OCI-LY1 (cell line): ENCODE results near the gene CCHCR1.

Experiments used
- H2AFZ ChIP-seq: fragments of 200-600 bp; sonication (generic), shearing (Covaris generic); 2 replicates; pipeline ENCODE4 v1.6.0; 2014; ENCODE audit warnings: antibody characterized with exemption, mild to moderate bottlenecking, low read length
- H3F3A ChIP-seq: fragments of 200-600 bp; sonication (generic), shearing (Covaris generic); 2 replicates; pipeline ENCODE4 v1.6.0; 2014; ENCODE audit warnings: mild to moderate bottlenecking, antibody characterized with exemption, low read length, moderate library complexity; ENCODE audit not compliant: insufficient read depth
- H3K27ac ChIP-seq: fragments of 200-600 bp; sonication (generic); 2 replicates; pipeline ENCODE4 v1.5.1; 2014; ENCODE audit warnings: low read length, mixed run types, mild to moderate bottlenecking, low read depth; ENCODE audit not compliant: poor library complexity, severe bottlenecking
- H3K27me3 ChIP-seq: fragments of 200-600 bp; sonication (generic); 2 replicates; pipeline ENCODE4 v1.6.0; 2014; ENCODE audit warnings: antibody characterized with exemption, mild to moderate bottlenecking, low read length, moderate library complexity; ENCODE audit not compliant: insufficient read depth
- H3K36me3 ChIP-seq: fragments of 200-600 bp; sonication (generic); 2 replicates; pipeline ENCODE4 v1.6.1; 2014; ENCODE audit warnings: mild to moderate bottlenecking, antibody characterized with exemption, low read length, moderate library complexity, mixed read lengths; ENCODE audit not compliant: insufficient read depth
- H3K4me1 ChIP-seq: fragments of 200-600 bp; sonication (generic); 2 replicates; pipeline ENCODE4 v1.5.1; 2014; ENCODE audit warnings: mild to moderate bottlenecking, low read length, moderate library complexity; ENCODE audit not compliant: insufficient read depth, severe bottlenecking
- H3K4me2 ChIP-seq: fragments of 200-600 bp; sonication (generic), shearing (Covaris generic); 2 replicates; pipeline ENCODE4 v1.6.1; 2014; ENCODE audit warnings: low read length
- H3K4me3 ChIP-seq: fragments of 200-600 bp; sonication (generic); 2 replicates; pipeline ENCODE4 v1.5.1; 2014; ENCODE audit warnings: low read length, low read depth, mild to moderate bottlenecking, mixed read lengths; ENCODE audit not compliant: poor library complexity, severe bottlenecking
- H3K79me2 ChIP-seq: fragments of 200-600 bp; shearing (Covaris generic); 2 replicates; pipeline ENCODE4 v1.6.1; 2016; ENCODE audit warnings: mixed run types, low read length, mixed read lengths; ENCODE audit not compliant: insufficient read depth
- H3K9ac ChIP-seq: fragments of 200-600 bp; sonication (generic), shearing (Covaris generic); 2 replicates; pipeline ENCODE4 v1.6.1; 2014; ENCODE audit warnings: mild to moderate bottlenecking, low read length, mixed read lengths
- H3K9me2 ChIP-seq: fragments of 200-600 bp; sonication (generic), shearing (Covaris generic); 2 replicates; pipeline ENCODE4 v1.6.1; 2014; ENCODE audit warnings: low read depth, mild to moderate bottlenecking, low read length, mixed read lengths
- H3K9me3 ChIP-seq: fragments of 200-600 bp; shearing (Covaris generic); 2 replicates; pipeline ENCODE4 v1.6.1; 2014; ENCODE audit warnings: low read length, mixed read lengths
- H4K20me1 ChIP-seq: fragments of 200-600 bp; sonication (generic), shearing (Covaris generic); 2 replicates; pipeline ENCODE4 v1.6.0; 2016; ENCODE audit warnings: mild to moderate bottlenecking, low read length; ENCODE audit not compliant: insufficient read depth
- CTCF ChIP-seq: fragments of 200-600 bp; sonication (generic), shearing (Covaris generic); IDR thresholded peaks from 2 replicates; pipeline ENCODE4 v1.5.1; 2017; ENCODE audit warnings: mild to moderate bottlenecking, antibody characterized with exemption, low read length, moderate library complexity, mixed read lengths
- EZH2 ChIP-seq: fragments of 200-600 bp; sonication (generic), shearing (Covaris generic); IDR thresholded peaks from 2 replicates; pipeline ENCODE4 v1.8.0; 2017; ENCODE audit warnings: borderline replicate concordance, mixed run types, mild to moderate bottlenecking, antibody characterized with exemption, low read length, moderate library complexity, mixed read lengths

Gene CCHCR1

GRCh38 chr6:31179042-31179386, 21.4 kb upstream of the CCHCR1 start:
- H3K9me3 ChIP-seq, result no peaks in the 10 kb centered on the region
- H3K4me1 ChIP-seq, result peaks cover 6% of the 10 kb centered on the region
- no peak overlapping the region for H2AFZ ChIP-seq
- H3K36me3 ChIP-seq, result no peaks in the 10 kb centered on the region
- TF ChIP-seq CTCF, result no peak
- TF ChIP-seq EZH2, result no peak
- no peaks in the 10 kb centered on the region for H3F3A ChIP-seq
- no peak overlapping the region for H3K4me2 ChIP-seq
- H3K4me3 ChIP-seq, result no peak overlapping the region
- H3K27ac ChIP-seq, result no peak overlapping the region
- H4K20me1 ChIP-seq, result no peaks in the 10 kb centered on the region
- H3K27me3 ChIP-seq, result no peaks in the 10 kb centered on the region
- no peaks in the 10 kb centered on the region for H3K9me2 ChIP-seq
- no peaks in the 10 kb centered on the region for H3K79me2 ChIP-seq
- no peak overlapping the region for H3K9ac ChIP-seq

DNA sequence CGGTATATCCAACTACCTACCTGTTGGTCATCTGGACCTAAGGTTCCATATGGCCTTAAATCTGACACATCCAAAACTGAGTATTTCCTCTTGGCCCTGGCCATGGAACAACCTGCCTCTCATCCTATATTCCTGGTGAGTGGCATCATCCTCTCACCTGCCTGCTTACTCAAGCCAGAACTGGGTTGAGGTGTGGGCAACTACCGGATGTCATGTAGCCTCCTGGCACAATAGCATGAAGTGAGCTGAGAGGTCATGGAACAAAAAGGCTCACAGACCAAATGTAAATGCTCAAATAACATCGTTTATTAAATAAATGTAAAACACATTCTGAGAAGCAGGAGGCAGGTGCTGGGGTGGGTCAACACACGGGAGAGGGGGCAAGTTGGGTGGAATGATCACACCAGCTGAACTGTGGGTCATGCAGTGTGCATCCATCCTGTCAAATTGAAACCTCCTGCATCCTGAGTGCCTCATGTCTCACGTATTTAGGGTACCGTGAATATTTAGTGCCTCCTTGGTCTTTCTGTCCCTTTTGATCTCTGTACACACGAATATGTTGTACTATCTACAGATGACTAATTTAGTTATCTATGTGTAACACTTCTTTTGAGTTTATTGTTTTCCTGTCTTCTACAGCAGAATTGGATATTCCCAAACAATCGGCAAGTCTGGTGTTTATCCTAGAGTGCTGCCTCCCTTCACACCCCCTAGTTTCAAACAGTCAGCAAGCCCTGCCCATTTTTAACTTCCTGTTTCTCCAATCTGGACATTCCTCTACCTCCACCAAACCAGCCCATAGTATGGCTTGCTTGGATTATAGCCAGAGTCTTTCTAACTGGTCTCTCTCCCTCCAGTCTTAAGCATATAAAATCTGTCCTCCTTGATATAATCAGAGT, 20.8 kb upstream of the CCHCR1 start:
- Histone ChIP-seq H3K27ac (no peak overlapping the region), H3K79me2 (no peaks in the 10 kb centered on the region), H4K20me1 (no peaks in the 10 kb centered on the region), H3K4me1 (peaks cover 6% of the 10 kb centered on the region), H3K4me2 (no peak overlapping the region), H2AFZ (no peak overlapping the region), H3K9ac (no peak overlapping the region), H3K9me2 (no peaks in the 10 kb centered on the region), H3K27me3 (no peaks in the 10 kb centered on the region), H3K36me3 (no peaks in the 10 kb centered on the region), H3F3A (no peaks in the 10 kb centered on the region), H3K9me3 (no peaks in the 10 kb centered on the region), H3K4me3 (no peak overlapping the region)
- TF ChIP-seq CTCF (no peak), EZH2 (no peak)

GRCh38 chr6:31175971-31176370, 18.4 kb upstream of the CCHCR1 start:
- no peak overlapping the region for H3K27ac ChIP-seq
- no peaks in the 10 kb centered on the region for H3K36me3 ChIP-seq
- no peaks in the 10 kb centered on the region for H3K79me2 ChIP-seq
- H3K4me1 ChIP-seq, result peaks cover 6% of the 10 kb centered on the region
- H3K9me3 ChIP-seq, result no peaks in the 10 kb centered on the region
- no peaks in the 10 kb centered on the region for H4K20me1 ChIP-seq
- no peak overlapping the region for H3K4me2 ChIP-seq
- TF ChIP-seq EZH2 (no peak), CTCF (no peak)
- H3K9me2 ChIP-seq, result no peaks in the 10 kb centered on the region
- H3K9ac ChIP-seq, result no peak overlapping the region
- no peak overlapping the region for H3K4me3 ChIP-seq
- no peaks in the 10 kb centered on the region for H3K27me3 ChIP-seq
- no peak overlapping the region for H2AFZ ChIP-seq
- no peaks in the 10 kb centered on the region for H3F3A ChIP-seq
